ENCODE data around the gene ARSI.
"Not testable (repeated sequence)": the region's sequence is repeated elsewhere in the genome, so short reads cannot be mapped to it uniquely, and the experiment has no call there.

Gene ARSI

DNA sequence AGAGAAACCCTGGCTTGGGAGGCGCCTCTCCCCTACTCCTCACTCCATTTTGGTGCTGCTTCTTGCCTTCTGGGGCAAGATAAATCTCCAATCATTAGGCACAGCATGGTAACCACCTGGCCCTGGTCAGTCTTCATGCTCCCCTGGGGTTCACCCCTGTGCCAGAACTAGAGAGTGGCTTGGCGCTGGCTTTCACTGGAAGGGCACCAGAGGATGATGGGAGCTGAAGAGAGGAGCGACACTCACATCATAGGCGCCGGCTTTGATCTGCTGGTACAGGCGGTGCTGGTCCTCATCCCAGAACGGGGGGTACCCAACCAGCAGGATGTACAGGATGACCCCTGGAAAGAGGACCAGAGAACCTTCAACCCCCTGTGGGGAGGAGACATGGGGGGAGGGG, 51.2 kb downstream of the ARSI start:
- Histone ChIP-seq H3K9ac (ENCODE audit: low read length) (no peak overlapping the region), H3K18ac (ENCODE audit: low read depth in 1 of 2, low read length in 2 of 2) (no peak overlapping the region), H3K23ac (ENCODE audit: low read length in 2 of 2) (no peak overlapping the region), H2BK12ac (ENCODE audit: low read length in 2 of 2) (no peak overlapping the region), H3K36me3 (ENCODE audit: control insufficient read depth in 1 of 2, insufficient read depth in 2 of 2, low read depth in 1 of 2, low read length in 2 of 2) (peaks cover 0 to 21% of the 10 kb centered on the region in 2 experiments), H4K91ac (ENCODE audit: low read length) (no peak overlapping the region), H2AK5ac (ENCODE audit: low read length, severe bottlenecking) (no peak overlapping the region), H3K27ac (ENCODE audit: low read length, poor library complexity, severe bottlenecking) (no peak overlapping the region), H2AFZ (ENCODE audit: low read depth, low read length) (no peak overlapping the region), H4K8ac (ENCODE audit: low read length) (no peak overlapping the region), H2BK15ac (ENCODE audit: low read depth, poor library complexity, severe bottlenecking) (no peak overlapping the region), H3K9me3 (ENCODE audit: control insufficient read depth, low read length) (no peaks in the 10 kb centered on the region), H3K27me3 (ENCODE audit: control insufficient read depth in 1 of 2, insufficient read depth in 1 of 2, low read length in 2 of 2) (no peaks in the 10 kb centered on the region), H3K4me2 (ENCODE audit: low read length, poor library complexity, severe bottlenecking) (no peak overlapping the region), H3K4me1 (ENCODE audit: control insufficient read depth, insufficient read depth, low read depth, low read length) (peaks cover 4% of the 10 kb centered on the region), H3K4me3 (ENCODE audit: insufficient read depth in 1 of 2, low read depth in 1 of 2, low read length in 2 of 2) (no peak overlapping the region), H2BK120ac (ENCODE audit: low read depth, low read length) (no peak overlapping the region), H3K79me1 (replicated peaks; ENCODE audit: low read length, poor library complexity, severe bottlenecking) (no peaks in the 10 kb centered on the region), H3K14ac (ENCODE audit: low read length in 2 of 2) (no peak overlapping the region), H2BK5ac (ENCODE audit: low read depth, low read length, poor library complexity, severe bottlenecking) (no peak overlapping the region), H3K4ac (ENCODE audit: low read depth in 1 of 2, low read length in 2 of 2) (no peak overlapping the region)
- DNase-seq = no peak
- 90% methylated on average over 7 of the region's 7 CpGs for whole genome bisulfite sequencing

DNA sequence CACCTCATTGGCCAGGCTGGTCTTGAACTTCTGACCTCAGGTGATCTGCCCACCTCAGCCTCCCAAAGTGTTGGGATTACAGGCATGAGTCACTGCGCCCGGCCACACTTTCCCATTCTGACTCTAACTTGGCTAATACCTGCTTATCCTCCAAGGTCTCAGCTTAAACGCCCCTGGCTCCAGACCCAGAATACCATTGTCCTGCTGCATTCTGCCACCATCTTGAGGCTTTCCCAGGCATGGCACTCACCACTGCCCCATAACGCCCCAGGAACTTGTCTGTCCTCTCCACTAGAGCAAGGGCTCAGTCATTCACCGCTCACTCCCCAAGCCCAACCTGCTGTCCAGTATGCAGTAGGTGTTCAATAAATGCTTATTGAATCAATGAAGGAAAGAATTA, 53.0 kb downstream of the ARSI start:
- Histone ChIP-seq H3K4me1 (ENCODE audit: control insufficient read depth, insufficient read depth, low read depth, low read length) (peaks cover 6% of the 10 kb centered on the region), H4K91ac (ENCODE audit: low read length) (no peak overlapping the region), H3K4ac (ENCODE audit: low read depth in 1 of 2, low read length in 2 of 2) (no peak overlapping the region), H2AK5ac (ENCODE audit: low read length, severe bottlenecking) (no peak overlapping the region), H3K23ac (ENCODE audit: low read length in 2 of 2) (no peak overlapping the region), H3K9me3 (ENCODE audit: control insufficient read depth, low read length) (no peaks in the 10 kb centered on the region), H3K18ac (ENCODE audit: low read depth in 1 of 2, low read length in 2 of 2) (no peak overlapping the region), H3K27ac (ENCODE audit: low read length, poor library complexity, severe bottlenecking) (no peak overlapping the region), H2BK12ac (ENCODE audit: low read length in 2 of 2) (no peak overlapping the region), H3K4me2 (ENCODE audit: low read length, poor library complexity, severe bottlenecking) (no peak overlapping the region), H4K8ac (ENCODE audit: low read length) (no peak overlapping the region), H3K36me3 (ENCODE audit: control insufficient read depth in 1 of 2, insufficient read depth in 2 of 2, low read depth in 1 of 2, low read length in 2 of 2) (peaks cover 0 to 23% of the 10 kb centered on the region in 2 experiments), H3K79me1 (replicated peaks; ENCODE audit: low read length, poor library complexity, severe bottlenecking) (no peaks in the 10 kb centered on the region), H2BK120ac (ENCODE audit: low read depth, low read length) (no peak overlapping the region), H3K4me3 (ENCODE audit: insufficient read depth in 1 of 2, low read depth in 1 of 2, low read length in 2 of 2) (no peak overlapping the region), H3K27me3 (ENCODE audit: control insufficient read depth in 1 of 2, insufficient read depth in 1 of 2, low read length in 2 of 2) (no peaks in the 10 kb centered on the region), H2AFZ (ENCODE audit: low read depth, low read length) (no peak overlapping the region), H2BK5ac (ENCODE audit: low read depth, low read length, poor library complexity, severe bottlenecking) (no peak overlapping the region), H3K9ac (ENCODE audit: low read length) (no peak overlapping the region), H3K14ac (ENCODE audit: low read length in 2 of 2) (no peak overlapping the region), H2BK15ac (ENCODE audit: low read depth, poor library complexity, severe bottlenecking) (no peak overlapping the region)
- 89% methylated on average over 3 of the region's 5 CpGs for WGBS
- no peak for DNase-seq

DNA sequence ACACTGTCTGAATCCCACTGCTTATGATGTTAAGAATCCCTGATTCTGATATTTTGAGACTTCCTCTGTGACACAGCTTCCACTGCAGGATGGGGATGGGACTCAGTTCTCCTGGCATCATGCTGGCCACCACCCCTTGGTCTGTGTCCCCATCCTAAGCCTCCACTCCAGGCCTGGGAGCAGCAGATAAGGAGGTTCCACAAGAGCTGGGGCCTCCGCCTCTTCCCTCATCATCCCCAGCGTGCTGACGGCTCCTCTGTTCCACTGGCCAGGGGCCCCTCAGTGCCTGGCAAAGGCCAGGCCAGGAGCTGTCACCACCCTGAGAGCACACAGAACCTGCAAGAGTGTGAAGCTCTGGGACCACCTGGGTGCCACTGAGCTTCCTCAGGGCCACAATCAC, 53.8 kb downstream of the ARSI start:
- no peak for DNase-seq
- peaks cover 0 to 23% of the 10 kb centered on the region in 2 experiments for H3K36me3 ChIP-seq (ENCODE audit: control insufficient read depth in 1 of 2, insufficient read depth in 2 of 2, low read depth in 1 of 2, low read length in 2 of 2)
- no peak overlapping the region for H4K91ac ChIP-seq (ENCODE audit: low read length)
- H2AK5ac ChIP-seq (ENCODE audit: low read length, severe bottlenecking) = no peak overlapping the region
- no peak overlapping the region for H3K23ac ChIP-seq (ENCODE audit: low read length in 2 of 2)
- peaks cover 6% of the 10 kb centered on the region for H3K4me1 ChIP-seq (ENCODE audit: control insufficient read depth, insufficient read depth, low read depth, low read length)
- no peak overlapping the region for H2BK15ac ChIP-seq (ENCODE audit: low read depth, poor library complexity, severe bottlenecking)
- H3K4ac ChIP-seq (ENCODE audit: low read depth in 1 of 2, low read length in 2 of 2) = no peak overlapping the region
- no peak overlapping the region for H3K27ac ChIP-seq (ENCODE audit: low read length, poor library complexity, severe bottlenecking)
- no peak overlapping the region for H3K9ac ChIP-seq (ENCODE audit: low read length)
- no peak overlapping the region for H3K14ac ChIP-seq (ENCODE audit: low read length in 2 of 2)
- H3K18ac ChIP-seq (ENCODE audit: low read depth in 1 of 2, low read length in 2 of 2) = no peak overlapping the region
- H2AFZ ChIP-seq (ENCODE audit: low read depth, low read length) = no peak overlapping the region
- no peak overlapping the region for H3K4me3 ChIP-seq (ENCODE audit: insufficient read depth in 1 of 2, low read depth in 1 of 2, low read length in 2 of 2)
- no peak overlapping the region for H2BK120ac ChIP-seq (ENCODE audit: low read depth, low read length)
- H2BK5ac ChIP-seq (ENCODE audit: low read depth, low read length, poor library complexity, severe bottlenecking) = no peak overlapping the region
- no peak overlapping the region for H2BK12ac ChIP-seq (ENCODE audit: low read length in 2 of 2)
- no peaks in the 10 kb centered on the region for H3K9me3 ChIP-seq (ENCODE audit: control insufficient read depth, low read length)
- H4K8ac ChIP-seq (ENCODE audit: low read length) = no peak overlapping the region
- H3K79me1 ChIP-seq (replicated peaks; ENCODE audit: low read length, poor library complexity, severe bottlenecking) = no peaks in the 10 kb centered on the region
- no peaks in the 10 kb centered on the region for H3K27me3 ChIP-seq (ENCODE audit: control insufficient read depth in 1 of 2, insufficient read depth in 1 of 2, low read length in 2 of 2)
- 97% methylated on average over 3 of the region's 3 CpGs for WGBS
- H3K4me2 ChIP-seq (ENCODE audit: low read length, poor library complexity, severe bottlenecking) = no peak overlapping the region

DNA sequence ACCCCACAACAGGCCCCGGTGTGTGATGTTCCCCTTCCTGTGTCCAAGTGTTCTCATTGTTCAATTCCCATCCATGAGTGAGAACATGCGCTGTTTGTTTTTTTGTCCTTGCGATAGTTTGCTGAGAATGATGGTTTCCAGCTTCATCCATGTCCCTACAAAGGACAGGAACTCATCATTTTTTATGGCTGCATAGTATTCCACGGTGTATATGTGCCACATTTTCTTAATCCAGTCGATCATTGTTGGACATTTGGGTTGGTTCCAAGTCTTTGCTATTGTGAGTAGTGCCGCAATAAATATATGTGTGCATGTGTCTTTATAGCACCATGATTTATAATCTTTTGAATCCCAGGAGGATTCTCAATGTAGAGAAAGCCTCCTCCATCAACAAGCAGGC, 54.2 kb downstream of the ARSI start:
- not testable (repeated sequence) for H2BK5ac ChIP-seq (ENCODE audit: low read depth, low read length, poor library complexity, severe bottlenecking); H3K4ac ChIP-seq (ENCODE audit: low read depth in 1 of 2, low read length in 2 of 2); H3K79me1 ChIP-seq (replicated peaks; ENCODE audit: low read length, poor library complexity, severe bottlenecking); H3K18ac ChIP-seq (ENCODE audit: low read depth in 1 of 2, low read length in 2 of 2); H3K23ac ChIP-seq (ENCODE audit: low read length in 2 of 2); DNase-seq; H3K4me1 ChIP-seq (ENCODE audit: control insufficient read depth, insufficient read depth, low read depth, low read length); H3K14ac ChIP-seq (ENCODE audit: low read length in 2 of 2); H2AFZ ChIP-seq (ENCODE audit: low read depth, low read length); H4K91ac ChIP-seq (ENCODE audit: low read length); H3K27me3 ChIP-seq (ENCODE audit: control insufficient read depth in 1 of 2, insufficient read depth in 1 of 2, low read length in 2 of 2); H2BK120ac ChIP-seq (ENCODE audit: low read depth, low read length); H3K27ac ChIP-seq (ENCODE audit: low read length, poor library complexity, severe bottlenecking); H3K9me3 ChIP-seq (ENCODE audit: control insufficient read depth, low read length); H2AK5ac ChIP-seq (ENCODE audit: low read length, severe bottlenecking); H3K9ac ChIP-seq (ENCODE audit: low read length); H2BK15ac ChIP-seq (ENCODE audit: low read depth, poor library complexity, severe bottlenecking); H3K4me3 ChIP-seq (ENCODE audit: insufficient read depth in 1 of 2, low read depth in 1 of 2, low read length in 2 of 2); H3K4me2 ChIP-seq (ENCODE audit: low read length, poor library complexity, severe bottlenecking); H2BK12ac ChIP-seq (ENCODE audit: low read length in 2 of 2); H4K8ac ChIP-seq (ENCODE audit: low read length)
- H3K36me3 ChIP-seq (ENCODE audit: control insufficient read depth in 1 of 2, insufficient read depth in 2 of 2, low read depth in 1 of 2, low read length in 2 of 2) = peaks cover 0 to 23% of the 10 kb centered on the region in 2 experiments
- WGBS = 100% methylated on average over 4 of the region's 6 CpGs
